NCI-H510A (cell line): Measurements from ENCODE around the gene KIAA1671.

Source experiments
- DNase-seq: peaks from one replicate; lab custom pipeline; 2025; lab: John Stamatoyannopoulos, UW

Gene KIAA1671

DNA sequence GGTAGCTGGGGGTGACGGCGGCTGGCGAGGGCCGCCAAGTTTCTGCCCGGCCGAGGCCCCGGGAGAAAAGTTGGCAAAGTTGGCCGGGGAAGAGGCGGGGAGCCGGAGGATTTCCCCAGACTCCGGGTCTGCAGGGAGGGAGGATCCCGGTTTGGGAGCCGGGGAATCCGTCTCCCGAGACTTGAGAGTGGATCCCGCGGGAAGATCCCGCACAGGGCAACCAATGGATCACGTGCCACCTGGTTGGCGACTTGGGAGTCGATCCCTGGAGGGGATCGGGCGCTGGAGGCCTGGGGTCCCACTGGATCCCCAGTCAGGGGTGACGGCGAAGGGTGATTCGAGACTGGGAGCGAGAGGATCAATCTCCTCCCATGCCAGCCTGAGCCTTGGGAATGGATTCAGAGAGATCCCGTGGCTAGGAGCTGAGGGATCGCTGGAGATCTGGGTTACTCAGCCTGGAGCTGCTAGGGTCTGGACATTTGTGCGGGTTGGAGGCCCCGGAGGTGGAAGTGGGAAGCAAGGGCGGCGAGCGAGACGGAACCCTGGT, 394 bp downstream of the KIAA1671 start:
- no peak for DNase-seq

DNA sequence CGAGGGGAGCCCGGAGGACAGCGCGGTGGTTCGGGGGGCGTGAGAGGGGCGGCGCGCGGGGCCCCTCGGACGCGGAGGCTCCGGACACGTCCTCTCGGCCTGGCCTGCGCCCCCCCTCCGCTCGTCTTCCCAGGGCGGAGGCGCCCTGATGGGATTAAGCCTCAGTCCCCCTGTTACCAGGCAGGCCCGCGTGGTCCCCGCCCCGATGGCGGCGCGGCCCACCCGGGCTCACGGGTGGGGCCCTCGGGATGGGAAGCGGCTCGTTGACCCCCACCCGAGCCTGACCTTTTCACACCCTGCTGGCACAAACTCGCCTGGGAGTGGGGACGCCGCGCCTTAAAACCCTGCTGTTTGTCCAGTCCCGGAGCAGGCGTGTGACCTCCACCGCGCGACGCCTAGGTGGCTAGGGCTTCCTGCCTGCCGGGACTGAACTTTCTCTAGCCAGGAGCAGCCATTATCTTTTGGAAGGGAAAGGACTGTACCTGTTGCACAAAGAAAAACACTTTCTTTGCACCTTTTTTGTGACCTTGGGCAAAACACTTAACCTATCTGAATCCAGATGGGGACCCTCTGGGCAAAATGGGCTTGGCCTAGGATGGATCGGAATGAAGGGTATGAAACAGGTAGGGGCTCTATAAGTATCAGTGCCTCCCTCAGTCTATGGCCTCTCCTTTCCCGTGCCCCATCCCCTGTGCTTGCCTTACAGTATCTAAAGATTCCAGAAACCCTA, 1.0 kb downstream of the KIAA1671 start:
- no peak for DNase-seq

DNA sequence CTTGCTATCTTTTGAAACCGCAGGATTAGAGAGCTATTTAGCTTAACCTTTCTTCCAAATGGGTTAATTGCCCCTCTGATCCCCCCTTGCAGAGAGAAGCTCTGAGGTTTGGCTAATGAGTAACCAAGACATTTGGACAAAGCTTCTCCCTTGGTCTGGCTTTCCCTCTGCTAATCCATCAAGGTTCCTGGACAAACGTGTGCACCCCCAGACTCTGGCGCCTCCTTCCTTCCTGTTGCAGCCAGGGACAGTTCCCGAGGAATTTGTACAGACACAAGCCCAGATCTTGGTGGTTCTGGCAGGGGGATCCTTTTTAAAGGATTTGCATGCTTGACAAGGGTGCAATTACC, 1.6 kb downstream of the KIAA1671 start:
- DNase-seq: no peak

DNA sequence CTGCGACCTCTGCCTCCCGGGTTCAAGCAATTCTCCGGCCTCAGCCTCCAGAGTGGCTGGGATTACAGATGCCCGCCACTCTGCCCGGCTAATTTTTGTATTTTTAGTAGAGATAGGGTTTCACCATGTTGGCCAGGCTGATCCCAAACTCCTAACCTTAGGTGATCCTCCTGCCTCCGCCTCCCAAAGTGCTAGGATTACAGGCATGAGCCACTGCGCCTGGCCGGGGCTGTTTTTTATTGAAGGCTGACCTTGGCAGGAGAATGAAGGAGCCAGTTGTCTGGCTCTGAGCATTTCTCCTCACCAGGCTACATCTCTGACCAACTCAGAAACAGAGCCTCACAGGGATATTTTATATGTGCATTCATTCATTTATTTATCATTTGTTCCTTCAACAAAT, 2.3 kb downstream of the KIAA1671 start:
- DNase-seq: no peak

DNA sequence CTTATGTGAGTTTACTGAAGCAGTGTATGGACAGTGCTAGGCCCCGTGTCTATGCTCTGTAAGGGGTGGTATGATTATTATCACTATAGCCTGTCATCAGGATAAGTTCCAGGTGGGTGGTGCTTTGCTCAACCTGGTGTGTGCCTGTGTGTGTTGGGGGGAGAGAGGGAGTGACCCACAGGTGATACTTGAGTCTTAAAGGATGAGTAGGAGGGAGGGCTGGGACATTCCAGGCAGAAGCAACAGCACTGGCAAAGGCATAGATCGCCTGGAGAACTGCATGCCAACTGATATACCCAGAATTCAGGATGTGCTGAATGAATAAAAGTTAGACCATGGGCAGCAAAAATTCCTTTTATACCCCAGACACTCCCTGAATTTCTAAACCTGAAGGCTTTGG, 4.5 kb downstream of the KIAA1671 start:
- DNase-seq: no peak

DNA sequence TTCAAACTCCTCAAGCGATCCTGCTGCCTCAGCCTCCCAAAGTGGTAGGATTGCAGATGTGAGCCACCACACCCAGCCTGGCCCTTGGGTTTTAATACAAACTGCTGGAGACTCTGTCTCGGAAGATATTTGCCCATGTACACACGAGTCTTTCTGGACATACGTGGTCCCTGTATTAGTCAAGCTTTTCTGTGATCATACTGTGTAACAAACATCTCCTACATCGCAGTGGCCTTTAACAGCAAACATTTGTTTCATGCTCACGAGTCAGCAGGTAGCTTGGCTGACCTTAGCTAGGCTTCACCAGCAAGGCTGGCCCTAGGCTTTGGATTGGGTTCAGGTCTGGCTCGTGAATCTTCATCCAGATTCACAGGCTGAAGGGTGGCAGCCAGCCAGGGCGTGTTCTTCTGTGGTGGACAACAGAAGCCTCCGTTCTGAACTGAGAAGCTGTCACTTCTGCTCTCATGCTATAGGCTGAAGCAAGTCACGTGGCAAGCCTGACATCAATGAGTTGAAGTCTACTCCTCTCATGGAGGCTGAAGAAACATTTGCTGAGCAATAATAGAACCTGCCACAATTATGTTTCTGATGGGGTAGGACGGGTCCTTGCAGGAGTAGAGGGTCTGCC, 8.8 kb downstream of the KIAA1671 start:
- no peak for DNase-seq

DNA sequence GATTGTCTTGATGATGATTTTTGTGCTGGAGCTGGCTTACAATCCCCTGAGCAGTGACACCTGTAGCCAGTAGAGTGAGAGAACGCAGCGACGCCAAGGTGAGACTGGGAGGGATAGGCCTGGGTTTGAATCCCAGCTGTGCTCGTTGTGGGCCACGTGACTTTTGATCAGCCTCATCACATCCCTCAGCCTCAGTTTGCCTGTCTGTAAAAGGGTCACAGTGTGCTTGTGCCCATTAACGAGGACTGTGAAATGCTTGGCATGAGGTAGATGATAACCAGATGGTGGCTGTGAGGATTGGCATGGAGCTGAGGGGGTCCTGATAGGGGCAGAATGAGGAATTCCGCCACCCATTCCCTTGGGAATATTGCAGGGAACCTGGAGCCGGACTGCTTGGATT, 9.6 kb downstream of the KIAA1671 start:
- no peak for DNase-seq

DNA sequence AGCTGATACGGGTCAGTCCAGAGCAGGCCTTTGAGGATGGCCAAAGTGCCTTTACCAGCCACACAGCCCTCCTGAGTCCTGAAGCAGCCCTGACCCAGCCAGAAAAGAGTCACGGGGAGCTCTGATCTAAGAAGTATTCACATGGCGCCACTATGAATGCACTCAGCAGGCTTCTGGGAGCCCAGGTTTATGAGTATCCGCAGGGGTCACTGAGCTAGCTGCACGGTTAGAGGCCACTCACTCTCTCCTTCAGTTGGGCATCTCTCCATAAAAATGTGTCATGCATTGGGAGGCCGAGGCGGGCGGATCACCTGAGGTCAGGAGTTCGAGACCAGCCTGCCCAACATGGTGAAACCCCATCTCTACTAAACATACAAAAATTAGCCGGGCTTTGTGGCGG, 10.3 kb downstream of the KIAA1671 start:
- DNase-seq: no peak

DNA sequence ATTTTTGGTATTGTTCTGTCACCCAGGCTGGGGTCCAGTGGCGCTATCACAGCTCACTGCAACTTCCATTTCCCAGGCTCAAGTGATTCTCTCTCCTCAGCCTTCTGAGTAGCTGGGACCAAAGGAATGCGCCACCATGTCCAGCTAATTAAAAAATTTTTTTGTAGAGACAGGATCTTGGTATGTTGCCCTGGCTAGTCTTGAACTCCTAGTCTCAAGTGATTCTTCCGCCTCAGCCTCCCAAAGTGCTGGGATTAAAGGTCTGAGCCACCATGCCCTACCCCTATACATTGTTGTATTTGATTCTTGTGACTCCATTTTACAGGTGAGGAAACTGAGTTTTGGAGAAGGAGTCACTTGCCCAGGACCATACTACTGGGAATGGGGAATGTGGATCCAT, 11.9 kb downstream of the KIAA1671 start:
- no peak for DNase-seq

DNA sequence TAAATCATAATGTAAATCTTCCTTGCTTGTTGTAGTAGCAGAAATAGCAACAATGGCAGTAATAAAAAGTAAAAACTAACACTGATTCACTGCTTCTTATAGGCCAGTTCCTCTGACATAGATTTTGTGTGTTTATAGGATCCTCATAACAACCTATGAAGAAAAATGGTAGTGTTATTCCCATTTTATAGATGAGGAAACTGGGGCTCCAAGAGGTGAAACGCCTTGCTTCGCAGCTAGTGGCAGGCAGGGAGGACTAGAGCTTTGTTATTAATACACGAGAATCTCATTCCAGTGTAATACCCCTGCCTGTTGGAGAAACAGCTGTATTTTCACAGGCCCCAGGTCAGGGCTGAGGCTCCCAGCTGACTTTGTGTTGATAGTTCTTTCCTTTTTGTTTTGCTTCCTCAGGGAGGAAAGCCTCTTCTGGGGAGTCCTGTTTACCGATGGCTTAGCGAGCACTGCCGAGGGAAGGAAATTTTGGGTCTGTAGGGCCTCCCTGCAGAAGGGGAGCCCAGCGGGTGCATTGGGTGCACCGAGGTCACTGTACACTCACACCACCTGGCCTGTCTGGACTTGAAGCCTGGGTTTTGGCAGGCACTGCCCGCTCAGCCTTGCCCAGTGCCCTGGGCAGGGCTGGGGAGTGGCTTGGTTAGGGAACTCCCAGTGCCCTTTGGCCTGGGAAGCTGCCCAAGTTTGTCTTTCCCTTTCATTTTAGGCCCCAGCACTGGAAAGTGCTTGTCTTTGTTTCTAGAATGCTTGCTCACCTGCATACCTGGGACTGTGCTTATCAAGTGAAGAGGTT, 13.5 kb downstream of the KIAA1671 start:
- no peak for DNase-seq

DNA sequence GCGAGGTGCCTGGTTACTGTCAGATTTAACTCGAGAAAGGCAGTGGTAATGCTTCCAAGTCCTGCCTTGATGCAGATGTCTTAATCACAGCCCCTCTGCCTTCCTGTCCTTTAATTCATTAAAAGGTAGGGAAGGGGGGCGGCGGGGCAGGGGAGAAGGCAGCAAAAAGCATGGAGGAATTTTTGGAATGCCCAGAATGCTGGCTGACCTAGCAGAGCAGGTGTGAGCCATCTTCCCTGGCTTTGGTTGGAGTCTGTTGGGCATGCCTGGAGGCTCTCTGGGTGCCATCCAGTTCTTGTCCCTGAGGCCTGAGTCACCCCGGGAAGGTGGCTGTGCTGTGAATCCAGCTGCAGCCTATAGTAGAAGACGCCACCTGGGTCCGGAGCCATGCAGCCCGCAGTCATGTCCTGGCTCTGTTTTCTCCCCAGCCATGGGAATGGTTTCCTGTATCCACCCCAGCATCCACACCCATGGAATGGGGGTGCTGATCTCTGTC, 15.6 kb downstream of the KIAA1671 start:
- DNase-seq: no peak

DNA sequence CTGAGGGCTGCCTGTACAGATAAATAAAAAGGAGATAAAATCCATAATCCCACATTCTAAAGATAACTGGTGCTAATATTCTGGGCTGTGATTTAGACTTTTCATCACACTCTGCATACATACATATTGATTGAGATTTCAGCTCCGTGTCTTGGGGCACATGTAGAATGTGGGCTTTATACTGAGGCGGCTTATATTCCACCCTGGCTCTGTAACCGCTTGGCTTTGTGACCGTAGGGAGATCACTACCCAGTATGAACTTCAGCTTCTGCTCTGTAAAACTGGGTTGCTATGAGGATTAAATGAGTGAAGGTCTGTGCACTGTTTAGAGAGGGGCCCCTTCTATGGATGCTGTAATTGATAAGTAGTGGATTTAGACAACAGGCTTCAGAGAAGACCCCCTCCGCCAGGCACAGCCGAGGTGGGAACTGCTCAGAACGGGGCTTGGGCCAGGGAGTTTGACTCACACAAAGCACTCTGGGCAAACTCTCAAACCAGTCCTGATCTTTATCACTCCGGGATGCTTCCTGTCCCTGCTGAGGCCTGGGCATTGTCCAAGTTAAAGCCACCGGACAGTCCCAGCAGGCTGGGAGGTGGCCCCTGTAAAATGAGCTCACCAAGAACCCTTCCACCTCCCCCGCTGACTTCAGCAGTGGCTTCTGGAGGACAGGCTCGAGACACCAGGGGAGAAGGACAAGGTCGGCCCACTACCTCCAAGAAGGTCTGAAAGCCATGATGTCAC, 17.2 kb downstream of the KIAA1671 start:
- DNase-seq: no peak

DNA sequence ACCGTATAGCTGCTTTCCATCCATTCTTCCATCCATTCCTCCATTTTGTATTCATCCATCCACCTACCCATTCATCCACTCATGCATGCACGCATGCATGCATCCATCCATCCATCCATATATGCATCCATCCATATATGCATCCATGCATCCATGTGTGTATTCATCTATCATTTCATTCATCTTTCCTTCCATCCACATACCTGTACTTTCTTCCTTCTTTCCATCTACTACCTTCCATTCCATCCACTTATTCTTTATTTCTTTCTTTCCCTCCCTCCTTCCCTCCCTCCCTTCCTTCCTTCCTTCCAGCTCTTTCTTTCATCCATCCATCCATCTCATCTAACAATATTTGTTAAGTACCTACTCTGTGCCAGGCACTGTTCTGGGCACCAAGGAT, 19.9 kb downstream of the KIAA1671 start:
- DNase-seq: no peak

DNA sequence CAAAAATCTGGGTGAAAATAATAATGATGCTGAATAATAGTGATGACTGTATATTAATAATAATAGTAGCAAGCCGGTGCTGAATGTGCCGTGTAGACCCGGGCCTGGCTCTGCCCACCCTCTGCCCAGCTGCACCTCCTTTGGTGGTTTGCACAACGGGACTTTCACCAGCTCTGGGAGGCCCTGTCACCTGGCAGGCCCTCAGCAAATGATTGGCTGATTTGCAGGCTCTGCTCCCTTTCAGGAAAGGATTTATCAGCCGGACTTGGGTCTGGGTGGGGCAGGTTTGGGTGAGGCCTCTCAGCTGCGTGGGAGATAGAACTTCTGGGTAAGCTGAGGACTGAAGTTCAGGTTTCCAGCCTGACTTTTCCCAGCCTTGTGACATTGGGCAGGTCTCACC, 21.4 kb downstream of the KIAA1671 start:
- no peak for DNase-seq

DNA sequence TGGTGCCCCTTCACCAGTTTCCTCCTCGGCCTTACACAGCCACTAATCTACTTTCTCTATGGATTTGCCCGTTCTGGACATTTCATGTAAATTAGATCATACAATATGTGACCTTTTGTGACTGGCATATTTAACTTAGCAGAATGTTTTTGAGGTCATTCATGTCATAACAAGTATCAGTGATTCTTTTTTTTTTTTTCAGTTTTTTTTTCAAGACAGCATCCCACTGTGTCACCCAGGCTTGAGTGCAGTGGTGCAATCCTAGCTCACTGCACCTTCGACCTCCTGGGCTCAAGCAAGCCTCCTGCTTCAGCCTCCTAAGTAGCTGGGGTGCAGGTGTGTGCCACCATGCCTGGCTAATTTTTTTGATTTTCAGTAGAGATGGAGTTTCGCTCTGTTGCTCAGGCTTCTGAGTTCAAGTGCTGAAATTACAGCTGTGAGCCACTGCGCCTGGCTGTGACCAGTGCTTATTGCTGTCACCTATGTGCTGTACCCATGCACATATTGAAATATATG, 22.7 kb downstream of the KIAA1671 start:
- no peak for DNase-seq

DNA sequence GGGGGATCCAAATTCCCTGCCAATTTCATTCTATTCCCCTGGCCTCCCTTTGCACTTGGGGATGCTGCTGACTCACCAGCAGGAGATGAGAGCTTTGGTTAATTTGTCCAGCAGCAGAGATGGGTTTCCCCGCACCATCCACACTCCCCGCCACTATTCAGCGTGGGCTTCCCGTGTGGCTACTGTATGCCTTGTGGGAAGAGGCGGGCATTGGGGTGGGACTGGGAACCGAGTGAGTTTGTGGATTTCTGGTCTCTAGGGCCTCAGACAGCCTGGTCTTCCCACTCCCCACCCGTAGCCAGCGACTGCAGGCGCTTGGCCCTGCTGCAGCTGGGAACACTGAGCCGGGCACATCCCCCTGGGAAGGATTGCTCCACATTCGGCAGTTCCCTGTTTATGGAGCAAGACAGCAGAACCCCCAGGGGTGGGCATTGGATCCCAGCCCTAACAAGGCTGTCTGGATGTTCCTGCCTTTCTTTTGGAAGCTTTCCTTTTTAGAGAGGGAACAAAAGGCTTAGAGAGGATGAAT, 23.4 kb downstream of the KIAA1671 start:
- no peak for DNase-seq

DNA sequence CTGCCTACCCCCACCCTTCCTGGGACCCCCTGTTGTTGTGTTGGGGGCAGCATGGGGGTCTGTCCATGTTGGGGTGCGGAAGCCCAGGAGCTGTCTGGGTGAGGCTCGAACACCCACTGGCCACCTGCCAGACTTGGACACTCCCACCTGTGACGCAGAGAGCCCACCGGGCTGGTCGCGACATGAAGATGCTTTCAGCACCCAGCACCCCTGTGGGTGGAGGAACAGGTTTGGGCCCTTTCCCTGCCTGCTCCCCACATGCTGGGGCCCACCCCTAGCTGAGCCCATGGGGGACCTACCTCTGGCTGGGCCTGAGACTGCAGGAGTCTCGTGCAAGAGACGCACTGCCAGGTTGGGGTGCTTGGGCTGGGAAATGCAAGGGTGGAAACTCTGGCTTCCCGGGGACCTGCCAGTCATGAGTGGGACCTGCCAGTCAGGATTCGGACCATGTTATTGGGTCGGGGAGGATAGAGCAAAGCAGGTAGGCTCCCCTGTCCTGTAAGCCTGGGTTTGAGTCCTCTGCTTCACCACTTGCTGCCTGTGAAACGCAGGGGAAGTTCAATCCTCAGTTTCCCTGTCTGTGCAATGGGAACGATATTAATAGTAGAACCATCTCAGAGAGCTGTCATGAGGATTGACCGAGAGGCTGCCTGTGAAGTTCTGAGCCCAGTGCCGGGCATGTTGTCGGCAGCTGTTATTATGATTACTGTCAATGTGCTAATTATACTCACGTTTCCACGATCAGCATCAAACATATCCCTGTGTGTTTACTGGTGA, 24.1 kb downstream of the KIAA1671 start:
- DNase-seq: no peak

DNA sequence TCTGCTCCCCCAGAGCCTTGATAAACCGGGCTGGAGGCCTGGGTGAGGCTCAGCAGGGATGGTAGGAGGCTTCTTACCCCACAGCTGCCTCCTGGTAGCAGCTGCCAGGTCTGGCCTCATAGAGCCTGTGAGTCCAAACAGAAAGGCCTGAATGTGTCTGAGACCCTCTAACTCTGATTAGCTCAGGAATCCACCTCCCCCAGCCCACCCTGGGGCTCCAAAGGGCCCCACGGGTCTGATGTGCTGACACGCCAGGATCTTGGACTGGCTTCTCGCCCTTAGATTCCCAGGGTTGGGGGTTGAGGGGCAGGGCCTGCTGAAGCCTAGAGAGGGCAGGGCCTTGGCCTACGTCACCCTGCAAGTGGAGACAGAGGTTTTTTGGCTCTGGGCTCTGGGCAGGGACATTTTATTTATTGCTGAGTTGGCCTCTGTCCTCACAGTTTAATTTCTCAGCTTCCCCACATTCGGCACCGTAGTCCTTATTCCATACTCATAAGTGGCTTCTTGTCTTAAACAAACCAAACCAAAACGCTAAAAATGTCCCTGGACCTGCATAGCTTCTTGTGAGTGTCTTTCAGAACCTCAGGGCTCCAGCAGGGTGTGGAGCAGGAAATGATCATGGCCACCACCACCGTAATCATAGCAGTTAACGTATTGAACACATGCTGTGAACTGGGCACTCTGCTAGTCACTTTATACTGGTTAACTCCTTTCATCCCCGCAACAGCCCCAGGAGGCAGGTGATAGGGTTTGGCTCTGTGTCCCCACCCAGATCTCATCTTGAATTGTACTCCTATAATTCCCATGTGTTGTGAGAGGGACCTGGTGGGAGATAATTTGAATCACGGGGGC, 25.1 kb downstream of the KIAA1671 start:
- DNase-seq: no peak

DNA sequence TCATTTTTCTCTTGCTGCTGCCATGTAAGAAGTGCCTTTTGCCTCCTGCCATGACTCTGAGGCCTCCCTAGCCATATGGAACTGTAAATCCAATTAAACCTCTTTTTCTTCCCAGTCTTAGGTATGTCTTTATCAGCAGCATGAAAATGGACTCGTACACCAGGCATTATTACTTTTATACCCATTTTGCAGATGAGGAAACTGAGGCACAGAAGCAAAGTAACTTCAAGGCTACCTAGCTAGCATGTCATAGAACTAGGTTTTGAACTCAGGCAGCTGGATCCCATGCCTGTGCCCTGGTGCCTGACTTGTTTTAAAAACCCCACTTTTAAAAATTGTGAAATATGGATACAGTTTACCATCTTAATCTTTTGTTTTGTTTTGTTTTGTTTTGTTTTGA, 25.8 kb downstream of the KIAA1671 start:
- DNase-seq: no peak

DNA sequence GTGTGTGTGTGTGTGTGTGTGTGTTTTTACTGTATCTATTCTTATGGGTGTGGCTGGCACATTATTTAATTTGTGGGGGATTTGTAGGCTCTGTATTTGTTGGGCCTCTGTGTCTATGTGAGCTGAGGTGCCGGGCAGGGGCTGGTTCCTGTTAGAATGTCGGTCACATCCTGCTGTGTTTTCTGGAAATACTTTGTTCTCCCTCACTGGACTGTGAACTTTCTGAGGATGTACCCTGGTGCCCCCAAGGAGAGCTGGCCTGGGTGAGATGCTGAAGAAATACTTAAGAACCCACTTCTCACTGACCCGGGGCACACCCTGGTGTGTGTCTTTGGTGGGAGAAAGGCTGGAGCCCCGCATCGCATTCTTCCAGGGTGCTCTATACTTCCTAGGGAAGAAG, 28.6 kb downstream of the KIAA1671 start:
- DNase-seq: no peak
